A673 (cell line): ENCODE data around the gene CTSH.

ENCODE experiments used
- CTCF ChIP-seq: fragments of 300-800, 200-600 bp; sonication (generic); conservative IDR thresholded peaks from 2 replicates; pipeline ENCODE4 v1.5.1; 2017; ENCODE audit warnings: low read depth, mild to moderate bottlenecking, antibody characterized with exemption, low read length, moderate library complexity, mixed read lengths
- EZH2 ChIP-seq: fragments of 200-600 bp; sonication (generic); IDR thresholded peaks from 2 replicates; pipeline ENCODE4 v1.6.1; 2017; ENCODE audit warnings: borderline replicate concordance, low read depth, mild to moderate bottlenecking, mixed read lengths, antibody characterized with exemption, low read length; ENCODE audit not compliant: poor library complexity, severe bottlenecking

DNA sequence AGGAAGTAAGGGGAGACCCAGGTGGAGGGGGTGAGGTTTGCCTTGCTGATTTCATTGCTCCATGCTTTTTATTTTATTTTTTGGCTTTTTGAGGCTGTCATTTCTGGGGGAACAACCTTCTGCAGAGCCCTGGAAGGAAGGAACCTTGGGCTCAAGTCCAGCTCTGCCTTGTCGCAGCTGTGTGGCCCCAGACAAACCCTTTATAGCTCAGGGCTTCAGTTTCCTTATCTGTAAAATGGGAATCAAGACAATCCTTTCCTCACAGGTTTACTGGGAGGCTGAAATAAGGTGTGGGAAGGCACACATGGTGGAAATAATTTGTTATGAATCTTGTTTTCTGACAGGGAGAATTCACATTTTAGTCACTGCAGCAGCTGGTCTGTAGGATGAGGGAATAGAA lies 45.4 kb upstream of the CTSH start:
- TF ChIP-seq CTCF (no peak), EZH2 (no peak)
